Skin epidermis (tissue), 12 donors: Measurements from ENCODE around the gene LPP.
A peak's percentile ranks its signal among the peaks of the same experiment; 100 is the strongest.

Experiments used
- H3K27ac ChIP-seq, 21 experiments: fragments of 200-600 bp; sonication (generic) in 11 of 21; one replicate each; pipeline ENCODE4 v1.5.0; 2020; ENCODE audit warnings: mild to moderate bottlenecking in 3 of 21, inconsistent platforms in 2 of 21, moderate library complexity in 2 of 21
- H3K4me3 ChIP-seq, 7 experiments: fragments of 200-600 bp; sonication (generic) in 2 of 7; one replicate each; pipeline ENCODE4 v1.5.0; 2020; ENCODE audit warnings: inconsistent platforms in 2 of 7, mild to moderate bottlenecking in 2 of 7, moderate library complexity in 1 of 7

The LPP gene

GRCh38 chr3:188338086-188338485 is 184.1 kb downstream of the LPP start:
- Histone ChIP-seq H3K27ac (no peak overlapping the region), H3K4me3 (no peak overlapping the region)

DNA sequence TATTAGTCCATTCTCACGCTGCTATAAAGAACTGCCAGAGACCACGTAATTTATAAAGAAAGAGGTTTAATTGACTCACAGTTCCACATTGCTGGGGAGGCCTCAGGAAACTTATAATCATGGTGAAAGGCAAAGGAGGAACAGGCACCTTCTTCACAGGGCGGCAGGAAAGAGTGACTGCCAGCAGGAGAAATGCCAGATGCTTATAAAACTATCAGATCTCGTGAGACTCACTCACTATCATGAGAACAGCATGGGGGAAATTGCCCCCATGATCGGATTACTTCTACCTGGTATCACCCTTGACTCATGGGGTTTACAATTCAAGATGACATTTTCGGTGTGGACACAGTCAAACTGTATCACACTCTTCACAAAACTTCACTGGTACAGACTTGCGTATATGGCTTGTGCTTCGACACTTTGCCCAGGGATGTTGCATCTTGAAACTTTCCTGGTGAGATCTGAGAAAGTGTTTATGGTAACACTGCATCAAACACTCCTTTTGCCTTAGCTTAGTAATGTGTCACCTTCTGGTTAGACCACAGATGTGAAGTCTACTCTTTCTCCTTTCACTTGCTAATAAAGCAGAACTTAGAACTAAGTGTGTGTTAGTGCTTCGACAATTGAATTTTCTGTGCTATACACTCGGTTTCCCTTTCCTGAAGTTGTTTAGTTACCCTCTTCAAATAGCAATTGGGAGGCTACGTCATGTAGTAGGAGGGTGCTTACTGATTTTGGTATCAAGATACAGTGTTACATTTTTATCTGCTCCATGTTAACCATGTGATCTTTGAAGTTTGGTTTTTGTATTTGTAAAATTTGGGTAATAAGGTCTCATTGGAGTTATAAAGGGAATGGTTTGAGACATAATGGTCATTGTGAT is 185.7 kb downstream of the LPP start:
- Histone ChIP-seq H3K4me3 (no peak overlapping the region), H3K27ac (peak overlapping the region in 3 of 21 experiments; percentile 20 to 55 (median 21))

- Histone ChIP-seq H3K4me3 (no peak overlapping the region), H3K27ac (no peak overlapping the region)
These were observed 187.5 kb downstream of the LPP start for GRCh38 chr3:188341501-188341900.

- Histone ChIP-seq H3K4me3 (no peak overlapping the region), H3K27ac (no peak overlapping the region)
These were observed 189.2 kb downstream of the LPP start for GRCh38 chr3:188342991-188343732.

- no peak overlapping the region for H3K4me3 ChIP-seq
- H3K27ac ChIP-seq, result no peak overlapping the region
These were observed 189.9 kb downstream of the LPP start for GRCh38 chr3:188343894-188344293.

- H3K27ac ChIP-seq, result peak overlapping the region in 2 of 21 experiments; percentile 5
- H3K4me3 ChIP-seq, result no peak overlapping the region
These were observed 191.3 kb downstream of the LPP start for GRCh38 chr3:188345223-188345622.

DNA sequence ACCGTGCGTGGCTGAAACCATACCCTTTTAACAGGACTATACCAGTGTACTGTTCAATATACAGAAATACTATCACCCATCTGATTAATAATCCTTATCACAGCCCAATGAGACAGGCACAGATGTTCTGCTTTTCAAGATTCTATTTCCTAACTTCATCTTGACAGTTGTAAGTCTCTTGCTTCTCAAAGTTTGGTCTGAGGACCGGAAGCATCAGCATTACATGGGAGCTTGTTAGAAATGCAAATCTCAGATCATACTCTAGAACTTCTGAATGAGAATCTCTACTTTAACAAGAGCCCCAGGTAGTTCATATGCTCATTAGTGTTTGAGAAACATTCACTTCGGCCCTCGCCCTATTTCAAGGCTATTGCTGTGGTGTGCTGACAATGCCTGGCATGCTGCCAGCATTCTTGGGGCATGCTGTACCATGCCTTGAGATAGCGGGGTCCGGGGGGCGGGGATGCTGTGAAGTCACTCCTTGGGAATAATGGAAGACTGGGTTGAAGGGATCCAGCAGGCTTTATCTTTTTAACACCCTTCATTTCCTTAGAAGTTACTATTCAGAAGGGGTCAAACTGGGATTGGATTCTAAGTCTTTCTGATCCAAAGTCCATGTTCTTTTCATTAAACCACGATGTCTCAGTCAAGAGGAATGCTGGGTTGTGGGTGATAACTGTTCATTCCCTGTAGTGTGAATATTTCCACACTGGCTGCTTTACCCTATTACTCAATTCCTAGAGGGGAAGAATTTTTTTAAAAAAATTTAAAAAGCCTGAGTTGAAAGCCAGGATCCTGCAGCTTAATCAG is 194.7 kb downstream of the LPP start:
- H3K27ac ChIP-seq, result peak overlapping the region in 10 of 21 experiments; percentile 2 to 60 (median 25)

GRCh38 chr3:188349351-188349901 is 195.5 kb downstream of the LPP start:
- Histone ChIP-seq H3K4me3 (no peak overlapping the region), H3K27ac (peak overlapping the region in 6 of 21 experiments; percentile 11 to 62 (median 38))

More for the DNA sequence above, 194.7 kb downstream of the LPP start:
- H3K4me3 ChIP-seq, result no peak overlapping the region

DNA sequence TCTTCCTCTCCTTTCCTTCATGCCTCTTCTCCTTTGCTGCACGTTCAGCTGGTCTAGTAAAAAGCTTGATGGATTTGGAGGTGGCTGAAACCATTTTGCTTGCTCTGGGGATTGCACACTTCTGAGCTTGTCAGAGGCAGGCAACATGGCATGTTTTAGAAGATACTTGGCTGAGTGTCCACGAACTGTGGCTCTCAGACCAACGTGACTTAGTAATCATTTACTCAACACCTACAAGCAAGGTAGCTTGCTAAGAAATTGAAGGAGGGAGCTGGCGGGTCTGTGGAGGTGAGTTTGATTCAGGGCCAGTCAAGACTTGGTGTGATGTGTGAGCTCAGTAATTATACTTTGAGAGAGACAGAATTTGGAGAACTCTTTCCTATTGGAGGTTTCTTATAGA is 196.0 kb downstream of the LPP start:
- Histone ChIP-seq H3K27ac (peak overlapping the region in 4 of 21 experiments; percentile 11 to 62 (median 44)), H3K4me3 (no peak overlapping the region)

DNA sequence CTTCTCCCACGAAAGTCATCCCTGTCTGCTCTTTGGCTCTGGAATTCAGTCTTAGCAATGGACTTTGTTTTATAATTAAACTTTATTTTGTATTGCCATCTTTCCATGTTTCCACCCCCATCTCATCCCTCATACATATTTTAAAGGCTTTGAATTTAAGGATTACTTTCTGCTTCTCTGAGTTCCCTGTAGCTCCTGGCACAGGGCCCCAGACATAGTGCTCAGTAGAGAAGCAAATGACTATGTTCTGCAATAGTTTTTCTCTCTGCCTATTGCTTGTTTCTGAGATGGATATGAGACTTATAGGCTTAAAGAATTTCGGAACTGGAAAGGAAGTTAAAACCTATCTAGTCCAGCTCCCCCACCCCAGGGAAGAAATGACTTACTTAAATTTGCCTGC is 197.0 kb downstream of the LPP start:
- Histone ChIP-seq H3K4me3 (no peak overlapping the region), H3K27ac (no peak overlapping the region)

DNA sequence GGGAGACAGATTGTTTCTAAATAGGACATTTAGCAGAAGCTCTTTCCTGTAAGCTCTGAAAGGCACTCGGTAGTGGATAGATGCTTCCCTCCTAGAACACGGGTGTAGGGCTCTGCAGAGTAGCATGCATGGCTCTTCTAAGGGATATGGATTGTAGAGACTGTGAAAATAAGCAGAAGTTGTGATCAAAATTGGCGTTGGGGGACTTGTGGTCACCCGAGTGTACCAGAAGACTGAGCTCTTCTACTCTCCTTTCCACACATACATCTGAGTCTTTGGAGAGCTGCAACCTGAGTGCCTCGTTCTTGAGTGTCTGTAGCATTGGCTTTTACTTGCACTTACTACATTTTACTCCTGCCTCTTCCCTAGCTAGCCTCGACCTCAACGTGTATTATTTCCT is 197.7 kb downstream of the LPP start:
- Histone ChIP-seq H3K27ac (no peak overlapping the region), H3K4me3 (no peak overlapping the region)

DNA sequence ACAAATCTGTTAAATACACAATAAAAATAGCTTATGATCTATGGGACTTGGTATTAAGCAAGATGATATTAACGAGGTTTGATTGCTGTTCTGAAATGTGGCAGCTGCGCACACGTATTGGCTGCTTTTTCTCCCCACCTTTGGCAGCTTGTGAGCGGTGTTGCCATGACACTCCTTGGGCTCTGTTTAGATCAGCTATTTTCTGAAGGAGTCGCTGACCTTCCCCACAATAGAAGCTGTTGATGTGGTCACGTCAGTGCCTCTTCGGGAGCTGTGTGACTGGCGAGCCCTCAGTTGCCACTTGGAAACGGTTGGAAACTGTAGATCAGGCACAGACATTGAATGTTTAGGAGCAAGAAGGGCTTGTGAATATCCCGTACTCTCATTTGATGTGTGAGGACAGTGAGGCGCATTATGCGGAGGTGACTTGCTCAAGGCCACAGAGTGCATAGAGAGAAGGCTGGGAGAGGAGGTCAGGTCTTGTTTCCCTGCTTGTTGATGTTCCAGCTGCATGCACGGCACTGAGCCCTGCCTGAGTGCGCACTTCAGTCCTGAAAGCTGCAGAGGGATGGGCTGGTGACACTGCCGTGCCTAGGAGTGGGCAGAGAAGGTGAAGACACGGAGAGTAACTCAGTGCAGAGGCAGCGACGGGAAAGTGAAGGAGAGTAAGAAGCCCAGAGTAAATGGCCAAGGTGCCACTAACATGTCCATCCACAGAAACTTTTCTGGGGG is 198.4 kb downstream of the LPP start:
- no peak overlapping the region for H3K27ac ChIP-seq
- no peak overlapping the region for H3K4me3 ChIP-seq

DNA sequence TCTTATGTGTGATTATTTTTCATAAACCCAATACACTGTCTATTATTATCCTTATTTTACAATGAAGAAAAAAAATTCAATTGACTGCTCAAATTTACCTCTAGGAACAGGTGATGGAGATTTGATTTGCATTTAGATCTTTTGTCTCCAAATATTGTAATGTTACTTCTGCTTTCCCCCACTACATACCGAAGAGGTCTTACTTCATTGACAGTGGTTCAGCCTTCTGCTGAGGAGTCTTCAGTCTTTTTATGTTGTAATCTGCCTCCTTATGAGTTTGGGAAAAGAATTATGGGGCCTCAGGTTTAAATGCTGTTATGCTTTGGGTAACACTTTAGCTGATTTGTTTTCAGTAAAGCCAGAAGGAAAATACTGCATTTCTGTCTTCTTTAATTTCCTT is 199.5 kb downstream of the LPP start:
- Histone ChIP-seq H3K27ac (no peak overlapping the region), H3K4me3 (no peak overlapping the region)

- no peak overlapping the region for H3K4me3 ChIP-seq
- peak overlapping the region in 4 of 21 experiments; percentile 26 to 62 (median 50) for H3K27ac ChIP-seq
These were observed 205.0 kb downstream of the LPP start for GRCh38 chr3:188358787-188359493.

GRCh38 chr3:188360364-188360881 is 206.5 kb downstream of the LPP start:
- Histone ChIP-seq H3K27ac (no peak overlapping the region), H3K4me3 (no peak overlapping the region)

GRCh38 chr3:188361888-188362287 is 207.9 kb downstream of the LPP start:
- Histone ChIP-seq H3K27ac (peak overlapping the region in 3 of 21 experiments; percentile 7 to 21 (median 15)), H3K4me3 (no peak overlapping the region)

- Histone ChIP-seq H3K27ac (peak overlapping the region in 4 of 21 experiments; percentile 7 to 21 (median 11)), H3K4me3 (no peak overlapping the region)
These were observed 208.5 kb downstream of the LPP start for GRCh38 chr3:188362405-188362831.

- no peak overlapping the region for H3K27ac ChIP-seq
- H3K4me3 ChIP-seq, result no peak overlapping the region
These were observed 211.2 kb downstream of the LPP start for GRCh38 chr3:188365184-188365583.
